ENCODE results near the gene CCNF. TPM values are rescaled to one million over a fixed set of nuclear protein-coding genes. Genes with fewer than 3 reads are reported as not detected.

Gene CCNF
- total and polyA plus RNA-seq, 2 of the 8 experiments (the other 6 are each of a cell fraction or from before 2014, with no cell fraction given): 15.4 to 54.3 TPM

GRCh38 chr16:2499454-2499853, 70.2 kb downstream of the CCNF start:
- no peak for DNase-seq (ENCODE audit: low read depth in 1 of 2, low spot score in 2 of 2)
- no peaks in the 10 kb centered on the region for H3K79me2 ChIP-seq (ENCODE audit: control insufficient read depth in 1 of 2, insufficient read depth in 2 of 2, low read length in 2 of 2)
- no peak overlapping the region for H3K4me2 ChIP-seq (ENCODE audit: insufficient read depth in 1 of 2, low read depth in 2 of 2, low read length in 2 of 2)
- no peak overlapping the region for H3K56ac ChIP-seq (replicated peaks; ENCODE audit: insufficient read length, low read depth, low read length)
- H3K23me2 ChIP-seq (ENCODE audit: low read depth, low read length): no peaks in the 10 kb centered on the region
- peaks cover 0 to 16% (median 9%) of the 10 kb centered on the region in 4 experiments; a peak in 6 of 7 replicates for H3K4me1 ChIP-seq (replicated peaks in 1 of 4; ENCODE audit: control insufficient read depth in 3 of 4, insufficient read depth in 4 of 4, low read length in 3 of 4)
- ChIA-PET POLR2A (ENCODE audit: partially characterized antibody) (interaction anchor here (1.5 kb wide), 1 partner anchor 345 kb away, joined by 5 read pairs; no protein-coding TSS in a partner anchor), CTCF (ENCODE audit: partially characterized antibody) (interaction anchor here (1.1 to 3.3 kb wide), 6 partner anchors 8 to 215 kb away, joined by 4 to 32 read pairs (median 4); no protein-coding TSS in a partner anchor)
- H2BK120ac ChIP-seq (replicated peaks; ENCODE audit: low read depth, low read length): no peak overlapping the region
- H3K14ac ChIP-seq (ENCODE audit: insufficient read length): no peak overlapping the region
- FAIRE-seq: no peak
- no peak for TF ChIP-seq SIX5 (IDR thresholded peaks at IDR 0.05; ENCODE audit: low read depth, low read length)
- no peak for TF ChIP-seq RAD21 (IDR thresholded peaks at IDR 0.05 in 1 of 2, conservative IDR thresholded peaks at IDR 0.05 in 1 of 2; ENCODE audit: low read depth in 2 of 2, low read length in 2 of 2)
- TF ChIP-seq GTF2F1 (IDR thresholded peaks at IDR 0.05; ENCODE audit: borderline replicate concordance, low read depth, low read length): no peak
- TF ChIP-seq KDM1A (IDR thresholded peaks at IDR 0.05; ENCODE audit: borderline replicate concordance, low read length): no peak
- TF ChIP-seq SUZ12 (IDR thresholded peaks at IDR 0.05; ENCODE audit: low read length): no peak
- TF ChIP-seq RFX5 (IDR thresholded peaks at IDR 0.05; ENCODE audit: borderline replicate concordance, low read depth, low read length): no peak
- TF ChIP-seq YY1 (IDR thresholded peaks at IDR 0.05; ENCODE audit: low read depth, low read length): no peak
- TF ChIP-seq TAF1 (IDR thresholded peaks at IDR 0.05; ENCODE audit: low read depth, low read length): no peak
- TF ChIP-seq EP300 (IDR thresholded peaks at IDR 0.05; ENCODE audit: borderline replicate concordance in 1 of 2, low read depth in 2 of 2, low read length in 2 of 2): no peak
- TF ChIP-seq MAFK (IDR thresholded peaks at IDR 0.05; ENCODE audit: low read depth, low read length): no peak
- no peak for TF ChIP-seq EZH2 (IDR thresholded peaks at IDR 0.05; ENCODE audit: low read depth, low read length, severe bottlenecking)
- TF ChIP-seq E2F6 (IDR thresholded peaks at IDR 0.05): no peak
- no peak overlapping the region for H3K9ac ChIP-seq (replicated peaks in 1 of 4; ENCODE audit: extremely low read depth in 1 of 4, low read depth in 3 of 4, low read length in 3 of 4)
- H4K8ac ChIP-seq (ENCODE audit: extremely low read depth, insufficient read depth, low read length): no peak overlapping the region
- no peak overlapping the region for H2AFZ ChIP-seq (ENCODE audit: low read length)
- no peak overlapping the region for H2BK15ac ChIP-seq (ENCODE audit: low read length)
- no peak overlapping the region for H3K4me3 ChIP-seq (ENCODE audit: extremely low read depth in 1 of 4, insufficient read depth in 2 of 4, low read depth in 3 of 4, low read length in 4 of 4)
- no peaks in the 10 kb centered on the region; the same call in 1 of the 2 replicates for H3K79me1 ChIP-seq (ENCODE audit: low read depth, low read length)
- no peaks in the 10 kb centered on the region; a peak in 1 of 7 replicates for H3K27me3 ChIP-seq (replicated peaks in 1 of 4; ENCODE audit: control insufficient read depth in 3 of 4, extremely low read depth in 1 of 4, insufficient read depth in 3 of 4, low read length in 3 of 4)
- peaks cover 2 to 4% of the 10 kb centered on the region in 2 experiments for H4K20me1 ChIP-seq (replicated peaks in 1 of 2; ENCODE audit: control insufficient read depth in 1 of 2, insufficient read depth in 2 of 2, low read length in 2 of 2)
- H2BK5ac ChIP-seq (ENCODE audit: low read depth, low read length): no peak overlapping the region
- no peak overlapping the region for H4K91ac ChIP-seq (replicated peaks; ENCODE audit: insufficient read length, low read length)
- no peak overlapping the region for H2BK12ac ChIP-seq (ENCODE audit: low read depth, low read length)
- H3K4ac ChIP-seq (replicated peaks; ENCODE audit: insufficient read length, low read depth, low read length): no peak overlapping the region
- H3K9me3 ChIP-seq (ENCODE audit: insufficient read depth in 2 of 2, low read depth in 1 of 2, low read length in 1 of 2): no peaks in the 10 kb centered on the region
- H4K5ac ChIP-seq (ENCODE audit: insufficient read length, low read depth, low read length): no peak overlapping the region
- no peak overlapping the region for H3K18ac ChIP-seq (ENCODE audit: extremely low read depth, low read length)
- H3K36me3 ChIP-seq (ENCODE audit: control insufficient read depth in 2 of 4, insufficient read depth in 4 of 4, low read length in 3 of 4): peaks cover 0 to 15% (median 4%) of the 10 kb centered on the region in 4 experiments; a peak in 4 of 8 replicates
- H2BK20ac ChIP-seq (ENCODE audit: low read length): no peak overlapping the region
- no peak overlapping the region for H2AK5ac ChIP-seq (ENCODE audit: low read depth, low read length)
- WGBS, 2 experiments (ENCODE audit: extremely low coverage in 1 of 2, insufficient coverage in 1 of 2, insufficient read length in 1 of 2, insufficient replicate concordance in 2 of 2, low coverage in 1 of 2, low lambda C conversion rate in 2 of 2, missing lambda C conversion rate in 1 of 2): 94% methylated on average over 4 of the region's 6 CpGs; no CpG with 5 or more reads in 1 of the 2 experiments
- H3K23ac ChIP-seq (ENCODE audit: insufficient read length): no peak overlapping the region
- H3K27ac ChIP-seq (ENCODE audit: low read depth, low read length): no peak overlapping the region
